T-helper 2 cell (primary cell): ENCODE results near the gene PPM1H.
A peak's percentile ranks its signal among the peaks of the same experiment; 100 is the strongest.

ENCODE experiments used
- DNase-seq, 5 experiments: peaks; one replicate each; pipeline versions ENCODE4 v3.0.0 to v3.0.0-alpha.2; 2012 to 2022

The PPM1H gene

DNA sequence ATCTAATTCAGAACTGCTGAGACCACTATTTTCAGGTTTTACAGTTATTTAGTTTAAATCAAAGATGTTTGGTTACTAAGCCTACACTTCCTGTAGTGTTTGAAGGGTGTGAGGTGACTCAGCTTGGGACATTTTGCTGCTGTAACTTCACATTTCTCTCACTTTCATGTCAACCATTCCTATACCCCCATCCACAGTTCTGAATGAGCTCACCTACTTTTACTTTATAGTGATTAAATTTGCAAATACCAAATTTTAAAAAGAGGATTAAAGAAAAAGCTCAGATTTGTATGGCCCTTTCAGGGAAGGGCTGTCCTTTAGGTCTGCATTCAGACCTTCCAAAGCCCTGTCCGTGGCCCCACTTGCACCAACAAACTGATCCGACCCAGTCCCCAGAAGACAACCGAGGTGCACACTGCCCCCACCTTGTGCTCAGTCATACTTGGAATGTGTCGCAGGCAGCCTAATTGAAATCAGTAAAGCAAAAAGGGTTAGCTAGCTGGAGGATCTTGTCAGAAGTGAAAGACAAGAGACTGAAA lies 294.0 kb downstream of the PPM1H start:
- DNase-seq = peak in 2 of 5 experiments; percentile 9 to 88

DNA sequence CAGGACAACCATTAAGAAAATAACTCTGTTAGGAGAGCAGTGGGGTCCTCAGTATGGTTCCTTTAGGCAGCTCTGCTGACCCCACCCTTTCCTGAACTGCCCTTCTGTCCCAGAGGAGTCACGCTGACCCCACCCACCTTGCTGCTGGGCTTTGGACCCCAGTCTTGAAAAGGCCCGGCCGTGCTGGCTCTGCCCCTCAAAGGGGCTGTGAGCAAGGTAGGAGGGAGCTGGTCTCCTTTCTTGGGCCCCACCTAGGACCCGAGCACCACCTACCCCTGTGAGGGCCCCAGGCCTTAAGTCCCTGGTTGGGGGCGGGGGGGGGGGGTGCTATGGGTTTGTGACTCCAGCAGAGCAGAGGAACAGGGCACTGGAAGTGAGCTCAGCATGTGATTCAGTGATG lies 297.3 kb downstream of the PPM1H start:
- no peak for DNase-seq

DNA sequence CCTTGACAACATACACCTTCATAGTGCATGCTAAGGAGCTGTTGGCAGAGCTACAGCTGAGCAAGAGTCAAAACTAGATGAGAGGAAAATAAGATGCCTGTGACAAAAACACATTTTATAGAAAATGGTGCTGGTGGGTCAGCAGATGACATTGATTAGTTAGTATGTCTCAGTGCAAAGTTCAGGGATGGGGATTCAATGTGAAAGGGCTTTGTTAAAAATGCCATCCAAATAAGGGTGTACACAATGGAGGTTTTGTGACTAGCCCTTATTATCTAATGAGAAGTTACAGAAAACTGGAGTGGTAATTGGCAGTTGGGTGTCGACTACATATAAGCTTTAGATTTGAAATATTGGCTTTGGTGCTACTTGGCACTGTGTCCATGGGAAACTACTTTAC lies 299.3 kb downstream of the PPM1H start:
- DNase-seq = no peak

DNA sequence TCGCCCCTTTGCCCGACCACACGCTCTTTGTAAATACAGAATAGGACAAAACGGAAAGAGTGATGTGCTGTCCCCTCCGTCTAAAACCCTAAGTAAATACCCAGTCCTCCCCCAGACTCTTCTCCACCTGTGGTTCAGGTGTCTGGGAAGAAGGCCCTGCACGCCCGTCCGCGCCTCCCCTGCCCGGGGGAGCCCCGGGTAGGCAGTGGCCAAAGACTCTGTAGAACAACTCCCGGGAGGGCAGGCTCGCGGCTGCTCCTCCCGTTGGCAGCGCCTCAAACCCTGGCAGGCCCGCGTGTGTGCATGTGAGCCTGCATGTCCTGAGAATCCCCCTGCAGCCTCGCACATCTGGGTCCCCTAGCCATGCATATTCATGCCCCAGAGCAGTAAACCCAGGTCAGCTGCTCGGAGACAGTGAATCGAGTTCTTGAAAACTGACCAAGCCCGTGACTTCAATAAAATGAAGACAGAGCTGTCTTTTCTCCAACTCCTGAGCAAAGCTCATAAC lies 302.5 kb downstream of the PPM1H start:
- DNase-seq = peak in 1 of 5 experiments; percentile 4

DNA sequence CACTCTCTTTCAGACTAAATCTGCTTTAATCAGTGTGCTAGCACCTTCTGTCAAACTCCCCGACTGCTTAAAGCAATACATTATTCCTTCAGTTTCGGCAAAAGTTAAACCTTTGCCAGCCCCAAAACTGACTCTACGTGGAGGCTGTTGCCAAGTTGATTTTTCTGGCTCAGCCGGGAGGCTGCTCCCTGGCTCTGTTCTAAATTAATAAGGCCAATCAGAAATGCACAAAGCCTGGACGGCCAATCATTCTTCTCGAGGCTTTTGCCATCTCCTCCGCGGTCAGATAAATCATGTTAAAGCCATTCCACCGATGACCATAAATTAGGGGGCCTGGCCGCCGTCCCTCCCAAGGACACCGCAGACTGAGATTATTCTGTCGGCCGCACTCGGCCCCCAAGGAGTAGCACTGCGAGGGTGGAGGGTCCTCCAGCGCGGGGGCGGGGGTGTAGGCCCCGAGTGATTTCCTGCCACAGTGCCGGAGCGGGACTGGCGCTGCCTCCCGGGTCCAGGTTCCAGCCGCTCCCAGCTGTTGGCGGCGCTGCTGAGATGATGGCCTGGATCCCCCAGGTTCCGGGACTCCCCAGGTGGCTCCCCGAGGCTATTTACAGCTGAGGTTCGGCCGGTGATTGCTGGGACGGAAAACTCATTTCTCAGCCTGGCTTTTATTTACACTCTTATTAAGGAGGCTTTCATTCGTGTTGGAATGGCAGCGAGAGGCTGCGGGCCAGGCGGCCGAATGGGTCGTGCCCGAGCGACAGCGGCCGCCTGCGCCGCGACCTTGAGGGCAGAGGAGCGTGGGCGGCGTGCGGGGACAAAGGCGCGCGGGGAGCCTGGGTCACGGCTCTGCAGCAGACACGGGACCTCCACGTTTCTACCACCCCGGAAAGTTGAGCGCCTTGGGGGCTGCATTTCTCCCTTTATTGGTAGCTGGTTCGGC lies 303.2 kb downstream of the PPM1H start:
- peak in 2 of 5 experiments; percentile 5 to 7 for DNase-seq

DNA sequence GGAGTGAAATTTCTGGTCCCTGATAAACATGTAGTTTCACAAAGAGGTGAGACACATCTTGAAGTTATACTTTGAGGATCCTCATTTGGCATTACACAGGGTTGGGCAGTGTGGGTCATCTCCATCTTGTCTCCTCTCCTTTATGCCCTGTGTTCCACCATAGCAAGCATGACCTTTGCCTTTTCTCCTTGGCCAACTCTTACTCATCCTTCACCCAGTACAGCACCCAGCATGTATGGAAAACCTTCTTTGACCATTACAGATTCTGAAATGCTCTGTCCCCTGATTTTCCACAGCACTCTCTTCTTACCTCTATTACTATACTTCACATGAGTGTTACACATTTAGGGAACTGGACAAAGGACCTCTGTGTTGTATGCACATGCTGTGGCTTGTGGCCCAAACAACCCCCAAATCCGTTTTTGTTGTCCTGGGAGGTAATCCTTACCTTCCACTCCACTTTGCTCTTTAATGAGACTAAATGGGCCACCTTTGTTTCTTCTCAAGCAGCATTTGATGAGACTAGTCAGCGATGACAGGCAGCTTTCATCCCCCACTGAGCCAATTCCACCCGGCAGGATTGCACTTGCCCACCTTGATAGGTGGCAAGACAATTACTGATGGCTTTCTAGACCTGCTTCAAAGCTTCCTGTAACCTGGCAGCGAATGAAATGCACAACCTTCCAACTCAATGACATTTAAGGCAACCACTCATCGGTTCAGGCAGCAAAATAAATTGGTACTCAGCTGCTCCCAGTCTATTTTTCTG lies 304.8 kb downstream of the PPM1H start:
- no peak for DNase-seq

DNA sequence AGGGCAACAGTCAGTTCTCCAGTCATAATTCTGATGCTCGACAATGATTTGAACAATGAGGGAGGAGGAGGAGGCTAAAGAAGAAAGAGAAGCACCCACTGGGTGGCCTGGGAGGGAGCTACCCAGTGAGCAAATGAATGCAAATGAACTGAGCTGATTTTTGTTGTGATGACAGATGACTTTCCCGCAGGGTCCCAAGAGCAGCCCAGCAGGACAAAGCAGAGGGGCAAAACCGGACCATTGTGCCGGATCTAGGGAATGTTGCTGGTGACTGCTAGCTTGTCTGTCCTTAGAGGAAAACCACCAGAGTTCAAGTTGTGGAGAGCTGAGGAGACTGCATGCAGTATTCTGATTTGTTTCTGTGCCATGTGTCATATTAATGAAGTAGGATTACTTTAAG lies 305.5 kb downstream of the PPM1H start:
- DNase-seq = no peak

DNA sequence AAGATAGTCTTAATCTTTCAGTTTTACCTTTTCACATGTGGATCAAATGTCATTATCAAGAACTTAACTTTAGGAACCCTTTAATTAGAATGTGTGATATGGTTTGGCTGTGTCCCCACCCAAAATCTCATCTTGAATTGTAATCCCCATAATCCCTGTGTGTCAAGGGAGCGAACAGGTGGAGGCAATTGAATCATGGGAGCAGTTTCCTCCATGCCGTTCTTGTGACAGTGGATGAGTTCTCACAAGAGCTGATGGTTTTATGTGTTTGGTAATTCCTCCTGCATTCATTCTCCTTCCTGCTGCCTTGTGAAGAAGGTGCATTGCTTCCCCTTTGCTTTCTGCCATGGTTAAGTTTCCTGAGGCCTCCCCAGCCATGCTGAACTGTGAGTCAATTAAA lies 307.8 kb downstream of the PPM1H start:
- DNase-seq = no peak

DNA sequence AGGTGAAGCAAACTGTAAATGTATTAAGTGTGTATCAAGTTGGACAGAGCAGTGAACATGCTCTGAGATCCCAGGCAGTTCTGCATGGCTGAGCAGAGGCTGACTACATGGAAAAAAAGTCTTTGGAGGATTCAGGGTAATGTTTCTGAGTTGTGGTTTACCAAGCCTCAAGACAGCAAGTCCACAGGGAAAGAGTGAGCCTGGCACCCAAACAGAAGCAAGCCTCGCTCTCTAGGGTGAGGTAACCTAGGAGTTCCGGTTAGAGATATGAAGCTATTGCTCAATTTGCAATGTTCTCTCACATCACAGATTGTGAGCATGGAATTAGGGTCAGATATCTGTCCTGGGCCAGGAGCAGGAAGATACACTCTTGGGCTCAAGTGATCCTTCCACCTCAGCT lies 309.7 kb downstream of the PPM1H start:
- no peak for DNase-seq

DNA sequence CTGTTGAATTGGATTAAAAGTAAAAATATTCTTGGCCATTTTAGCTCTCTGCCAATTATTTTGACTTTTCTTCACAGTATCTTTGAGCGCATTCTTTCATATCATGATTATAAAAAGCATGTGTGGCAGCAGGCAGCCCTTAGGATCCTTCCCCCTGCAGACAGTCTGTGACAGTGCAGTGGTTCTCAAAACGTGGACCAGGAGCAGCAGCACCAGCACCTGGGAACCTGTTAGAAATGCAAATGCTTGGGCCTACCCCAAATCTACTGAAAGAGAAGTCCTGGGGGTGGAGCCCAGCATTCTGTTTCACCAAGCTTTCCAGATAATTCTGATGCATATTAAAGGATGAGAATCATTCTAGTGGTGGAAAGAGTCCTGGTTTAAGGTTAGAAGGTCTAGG lies 312.8 kb downstream of the PPM1H start:
- DNase-seq = no peak

DNA sequence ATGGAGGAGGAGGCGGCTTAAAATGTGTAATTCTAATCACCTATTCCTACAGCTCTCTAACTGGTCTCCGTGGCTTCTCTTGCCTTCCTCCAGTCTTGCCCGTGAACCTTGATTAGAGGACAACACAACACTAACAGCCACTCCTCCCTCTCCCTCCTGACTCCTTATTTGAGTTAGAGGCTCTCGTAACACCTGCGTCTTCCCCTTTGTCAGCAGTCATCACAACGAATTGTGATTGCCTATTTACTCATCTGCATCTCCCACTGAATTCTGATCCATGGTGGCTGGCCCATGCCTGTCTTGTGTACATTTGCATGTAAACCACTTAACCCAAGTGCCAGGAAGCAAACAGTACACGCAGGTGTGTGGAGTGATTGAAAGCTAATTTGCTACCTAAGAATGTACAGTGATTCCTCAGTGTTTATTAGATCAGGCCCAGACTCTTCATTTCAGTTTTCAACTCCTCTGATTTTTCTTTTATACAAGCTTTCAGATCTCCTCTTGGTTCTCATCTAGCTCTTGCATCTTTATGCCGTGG lies 313.8 kb downstream of the PPM1H start:
- no peak for DNase-seq

DNA sequence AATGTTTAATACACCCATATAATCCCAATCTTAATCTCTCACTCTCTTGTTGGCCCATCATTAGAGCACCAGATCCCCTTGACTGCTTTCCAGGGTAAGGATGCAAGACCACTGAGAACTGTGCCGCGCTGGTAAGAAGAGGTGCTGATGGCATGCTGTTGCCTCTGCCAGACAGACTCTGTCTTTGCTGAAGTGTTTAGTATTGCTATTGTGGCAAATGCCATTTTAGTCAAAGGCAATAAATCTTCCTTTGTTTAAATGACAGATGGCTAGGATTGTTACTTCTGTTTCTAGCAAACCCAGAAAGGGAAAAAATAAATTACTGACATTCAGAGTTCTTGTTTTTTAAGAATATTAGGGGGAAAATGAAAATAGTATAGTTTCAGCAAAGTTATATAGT lies 316.0 kb downstream of the PPM1H start:
- DNase-seq = no peak

DNA sequence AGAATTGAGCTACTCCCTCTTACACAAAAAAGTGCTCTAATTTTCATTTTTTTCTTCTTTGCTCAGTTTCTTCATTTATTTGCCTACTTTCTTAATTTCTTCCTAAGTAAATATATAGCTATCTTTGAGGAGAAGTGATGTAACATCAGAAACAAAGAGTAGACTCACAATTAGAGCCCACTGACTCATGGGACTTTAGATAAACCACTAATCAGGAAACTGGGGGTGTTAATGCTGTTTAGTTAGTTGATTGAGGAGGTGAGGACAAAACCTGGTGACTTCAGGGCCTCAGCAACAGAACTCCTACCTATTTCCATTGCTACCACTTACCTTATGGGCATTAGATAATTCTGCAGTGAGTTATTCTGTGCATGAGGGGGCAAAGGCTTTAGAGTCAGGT lies 316.6 kb downstream of the PPM1H start:
- DNase-seq = no peak

DNA sequence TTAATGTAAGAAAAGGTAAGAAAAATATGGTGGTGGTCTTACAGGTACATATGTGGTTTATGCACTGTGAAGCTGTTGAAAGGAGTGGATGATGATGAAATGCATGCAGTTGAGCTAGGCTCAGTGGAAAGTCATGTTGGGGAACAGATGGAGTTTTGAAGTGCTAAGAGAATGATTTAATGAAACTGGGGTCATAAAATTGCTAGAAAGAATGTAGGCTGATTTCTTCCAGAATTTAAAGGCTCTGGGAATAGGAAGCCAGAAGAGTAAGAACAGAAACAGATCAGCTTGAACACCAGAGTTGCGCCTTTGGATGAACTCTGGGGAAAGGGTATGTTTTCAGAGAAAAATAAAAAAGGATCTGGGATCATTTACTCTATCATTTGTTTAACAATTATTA lies 321.9 kb downstream of the PPM1H start:
- DNase-seq = no peak

DNA sequence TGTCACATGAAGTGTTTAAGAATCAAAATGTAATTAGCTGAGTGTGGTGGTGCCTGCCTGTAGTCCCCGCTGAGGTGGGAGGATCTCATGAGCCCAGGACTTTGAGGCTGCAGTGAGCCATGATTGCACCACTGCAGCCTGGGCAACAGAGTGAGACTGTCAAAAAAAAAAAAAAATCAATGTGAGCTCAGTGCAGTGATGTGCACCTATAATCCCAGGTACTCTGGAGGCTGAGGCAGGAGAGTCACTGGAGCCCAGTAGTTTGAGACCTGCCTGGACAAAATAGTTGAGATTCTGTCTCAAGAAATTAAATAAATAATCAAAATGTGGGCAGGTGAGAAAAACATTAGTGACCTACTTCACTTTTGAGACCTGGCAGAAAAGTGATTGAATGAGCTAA lies 328.3 kb downstream of the PPM1H start:
- no peak for DNase-seq

DNA sequence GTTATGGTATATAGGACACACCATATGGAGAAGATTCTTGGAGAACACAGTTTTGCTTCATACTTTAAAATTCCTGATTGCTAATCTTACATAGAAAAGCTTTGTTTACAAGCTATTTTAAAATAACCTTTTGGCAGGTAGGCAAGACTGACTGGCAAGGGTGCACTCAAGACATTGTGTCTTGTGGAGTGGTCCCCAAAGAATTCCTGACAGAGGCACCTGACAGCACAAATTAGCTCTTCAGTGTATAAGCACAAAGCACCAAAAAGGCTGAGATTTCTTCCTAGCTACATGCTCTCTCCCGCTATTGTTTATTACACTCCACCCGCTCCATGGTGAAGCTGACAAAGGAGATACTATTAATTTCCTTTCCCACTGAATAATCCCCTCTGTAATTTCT lies 329.0 kb downstream of the PPM1H start:
- no peak for DNase-seq

DNA sequence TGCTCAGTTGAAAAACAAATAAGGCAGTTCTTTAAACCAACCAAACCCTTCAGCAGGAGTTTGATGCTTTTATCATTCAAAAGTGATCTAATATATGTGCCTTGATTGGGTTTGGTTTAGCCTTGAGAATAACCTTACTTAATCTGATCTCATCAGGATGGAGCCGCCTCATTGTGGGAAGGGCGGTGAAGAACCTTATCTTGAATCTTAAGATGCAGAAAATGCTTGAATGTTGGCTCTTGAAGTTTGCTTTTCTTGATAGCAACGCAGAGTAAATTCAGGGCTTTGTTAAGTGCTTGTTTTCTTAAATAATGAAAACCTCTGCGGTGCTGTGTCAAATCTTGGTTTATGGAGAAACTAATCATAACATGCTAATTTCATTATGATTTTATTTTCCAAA lies 330.1 kb downstream of the PPM1H start:
- DNase-seq = peak in 3 of 5 experiments; percentile 10 to 73 (median 31)

DNA sequence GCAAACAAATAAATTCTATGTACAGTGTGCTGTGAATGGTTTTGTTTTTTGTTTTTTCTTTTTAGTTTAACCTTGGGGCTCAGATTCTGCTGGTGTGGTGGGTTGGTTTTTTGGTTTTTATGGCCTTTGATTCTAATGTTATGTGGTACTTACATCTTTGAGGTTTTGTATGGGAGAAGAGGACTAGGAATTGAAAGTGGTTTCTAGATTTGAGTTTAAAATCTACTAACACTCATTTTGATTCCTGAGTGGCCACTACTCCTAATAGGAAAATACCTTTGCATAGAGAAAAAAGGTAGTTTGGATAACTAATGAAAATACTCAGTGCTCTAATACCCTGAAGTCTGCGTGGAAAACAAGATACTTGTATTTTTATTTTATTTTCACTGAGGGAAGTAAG lies 330.6 kb downstream of the PPM1H start:
- DNase-seq = peak in 1 of 5 experiments; percentile 33

DNA sequence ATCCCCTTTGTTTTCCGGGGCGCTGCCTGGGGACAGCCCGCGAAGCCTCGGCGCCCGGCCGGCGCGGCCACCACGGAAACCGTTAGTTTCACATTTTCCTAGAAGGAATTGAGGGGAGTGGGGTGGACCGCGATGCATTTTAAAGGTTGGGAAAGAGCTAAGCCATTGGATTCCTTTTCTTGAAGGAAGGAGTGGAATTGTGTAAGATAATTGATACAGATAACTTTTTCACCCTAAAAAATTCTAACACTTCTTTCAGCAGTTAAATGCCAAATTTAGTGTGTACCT lies 331.2 kb downstream of the PPM1H start:
- no peak for DNase-seq

DNA sequence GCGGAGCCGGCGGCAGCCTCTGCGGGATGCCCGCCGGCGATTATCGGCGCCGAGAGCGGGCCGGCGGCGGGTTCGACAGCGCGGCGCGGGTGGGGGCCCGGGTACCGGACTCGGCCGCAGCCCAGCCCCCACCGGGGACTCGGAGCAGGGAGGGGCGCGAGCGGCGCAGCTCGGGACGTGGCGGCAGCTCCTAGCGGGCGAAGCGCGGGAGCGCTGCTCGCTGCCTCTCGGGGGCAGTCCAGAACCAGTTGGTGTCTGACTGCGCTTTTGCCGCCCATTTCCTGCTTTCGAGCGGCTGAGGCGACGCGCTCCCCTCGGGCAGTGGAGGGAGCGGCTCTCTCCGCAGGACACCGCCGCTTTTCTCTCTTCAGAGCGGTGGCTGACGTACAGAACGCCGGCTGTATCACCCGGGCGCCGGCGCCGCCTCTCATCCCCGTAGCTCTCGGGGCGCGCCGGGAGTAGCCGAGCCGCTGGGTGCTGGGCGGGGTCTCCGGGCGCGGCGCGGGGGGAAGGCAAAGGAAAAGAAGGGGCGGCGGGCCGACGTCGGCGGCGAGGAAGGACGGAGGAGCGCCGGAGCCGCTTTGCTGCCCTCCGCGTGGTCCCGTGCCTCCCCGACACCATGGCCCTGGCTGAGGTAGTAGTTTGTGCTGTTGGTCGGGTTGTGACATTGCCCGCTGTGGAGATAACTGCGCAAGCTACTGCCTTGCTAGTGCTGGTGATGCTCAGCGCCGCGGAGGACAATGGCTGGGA lies 331.7 kb downstream of the PPM1H start:
- DNase-seq = peak; percentile 58 to 92 (median 74)

DNA sequence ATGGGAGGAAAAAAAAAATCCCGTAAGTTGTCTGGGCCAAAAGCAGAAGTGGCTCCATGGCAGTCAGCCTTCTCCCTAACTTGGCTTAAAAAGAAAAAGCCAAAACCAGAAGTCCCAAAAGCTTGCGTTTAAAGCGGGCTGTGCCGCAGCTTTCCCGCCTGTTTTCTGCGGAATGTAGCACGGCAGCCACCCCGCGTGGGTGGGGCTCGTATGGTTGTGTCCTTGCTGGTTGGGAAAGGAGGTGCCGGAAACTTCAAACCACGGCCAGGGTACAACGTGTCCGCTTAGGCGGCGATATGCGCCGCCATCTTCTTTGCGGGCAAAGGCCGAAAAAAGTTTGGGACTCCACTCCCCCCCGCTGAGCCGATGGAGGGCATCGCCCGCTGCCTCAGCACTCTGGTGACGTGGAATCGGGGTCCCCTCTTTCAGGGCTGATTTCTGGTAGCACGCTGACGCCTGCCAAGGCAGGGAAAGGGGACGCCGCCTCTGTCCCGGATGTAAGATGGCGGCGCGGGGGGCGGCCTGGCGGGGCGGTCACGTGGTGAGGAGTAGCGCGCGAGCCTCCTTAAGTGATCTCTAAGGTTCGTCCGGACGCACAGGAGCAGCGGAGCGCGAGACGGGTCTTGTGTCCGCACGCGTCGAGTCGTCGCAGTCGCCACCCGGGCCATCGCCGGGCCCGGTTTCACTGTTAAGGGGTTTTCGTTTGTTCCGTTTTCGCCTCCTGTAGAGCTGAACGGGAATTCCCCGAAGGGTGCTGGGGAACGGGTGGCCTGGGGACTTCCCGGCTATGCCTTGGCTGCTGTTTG lies 332.5 kb downstream of the PPM1H start:
- DNase-seq = peak; percentile 69 to 95 (median 79)

DNA sequence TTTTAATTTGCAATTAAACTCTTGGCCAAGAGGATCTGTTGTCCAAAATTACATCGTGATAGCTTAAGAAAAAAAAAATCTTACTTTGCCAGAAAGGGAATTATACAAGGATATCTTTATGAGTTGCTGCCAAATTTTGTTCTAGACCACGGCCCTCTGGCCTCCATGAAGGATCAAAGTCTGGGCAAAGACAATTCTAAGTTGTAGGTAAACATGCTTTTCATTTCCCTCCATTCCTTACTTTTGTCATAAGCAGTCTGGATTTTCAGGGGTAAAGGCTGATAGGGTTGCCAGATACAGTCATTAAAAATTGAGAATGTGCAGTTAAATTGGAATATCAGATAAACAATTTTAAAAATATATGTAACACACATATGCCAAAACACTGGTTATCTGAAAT lies 333.2 kb downstream of the PPM1H start:
- no peak for DNase-seq
